ENCODE measurements around the gene DYRK2. TPM values are rescaled to one million over a fixed set of nuclear protein-coding genes. Genes with fewer than 3 reads are reported as not detected.
A peak's percentile ranks its signal among the peaks of the same experiment; 100 is the strongest.

Gene DYRK2
- total RNA-seq, result 79.9 TPM

- peak; percentile 94 for DNase-seq
Measured at GRCh38 chr12:67648521-67649260, at the start of gene DYRK2. TSS of gene DYRK2 (plus strand) at chr12:67648745. CDS start at chr12:67649134, 389 bp downstream.

- no peak for DNase-seq
Measured at GRCh38 chr12:67599691-67600090, 48.9 kb upstream of the DYRK2 start.

- peak; percentile 40 for DNase-seq
Measured at GRCh38 chr12:67601126-67601525, 47.4 kb upstream of the DYRK2 start.

- no peak for DNase-seq
Measured at GRCh38 chr12:67609226-67609870, 39.2 kb upstream of the DYRK2 start.

DNA sequence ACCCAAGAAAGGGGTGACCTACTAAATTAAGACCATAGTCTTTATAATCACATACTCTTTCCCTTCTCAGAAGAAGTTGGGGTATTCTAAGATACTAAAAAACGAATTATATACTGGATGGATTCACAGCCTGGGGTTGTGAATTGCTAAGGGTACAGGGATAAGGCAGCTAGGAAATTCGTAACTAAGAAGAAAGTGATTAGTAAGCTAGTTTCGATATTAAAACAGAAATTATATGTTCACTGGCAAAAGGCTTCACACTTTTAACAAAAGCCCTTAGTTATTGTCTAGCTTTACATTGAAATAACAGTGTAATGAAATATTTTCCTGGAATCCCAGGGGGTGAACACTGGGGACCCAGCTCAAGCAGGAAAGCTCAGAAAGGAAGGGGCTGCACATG lies 35.5 kb upstream of the DYRK2 start:
- DNase-seq, result no peak

- no peak for DNase-seq
Measured at GRCh38 chr12:67617629-67618028, 30.9 kb upstream of the DYRK2 start.

- no peak for DNase-seq
Measured at GRCh38 chr12:67618303-67618702, 30.2 kb upstream of the DYRK2 start.

- DNase-seq, result no peak
Measured at GRCh38 chr12:67621112-67621511, 27.4 kb upstream of the DYRK2 start.

GRCh38 chr12:67621926-67622325 lies 26.6 kb upstream of the DYRK2 start:
- DNase-seq, result no peak

- no peak for DNase-seq
Measured at GRCh38 chr12:67623259-67623658, 25.3 kb upstream of the DYRK2 start.

DNA sequence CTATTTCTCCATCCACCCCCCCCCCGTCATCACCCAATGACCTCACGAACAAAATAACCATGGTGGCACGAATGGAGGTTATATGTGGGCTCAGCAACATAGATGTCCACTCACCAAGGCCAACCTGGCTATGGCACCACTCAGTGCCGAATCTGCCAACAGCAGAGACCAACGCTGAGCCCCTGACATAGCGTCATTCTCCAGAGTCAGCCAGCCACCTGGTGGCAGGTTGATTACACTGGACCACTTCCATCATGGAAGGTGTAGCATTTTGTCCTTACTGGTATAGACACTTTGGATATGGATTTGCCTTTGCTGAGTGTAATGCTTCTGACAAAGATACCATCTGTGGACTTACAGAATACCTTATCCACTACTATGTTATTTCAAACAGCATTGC lies 24.2 kb upstream of the DYRK2 start:
- no peak for DNase-seq

DNA sequence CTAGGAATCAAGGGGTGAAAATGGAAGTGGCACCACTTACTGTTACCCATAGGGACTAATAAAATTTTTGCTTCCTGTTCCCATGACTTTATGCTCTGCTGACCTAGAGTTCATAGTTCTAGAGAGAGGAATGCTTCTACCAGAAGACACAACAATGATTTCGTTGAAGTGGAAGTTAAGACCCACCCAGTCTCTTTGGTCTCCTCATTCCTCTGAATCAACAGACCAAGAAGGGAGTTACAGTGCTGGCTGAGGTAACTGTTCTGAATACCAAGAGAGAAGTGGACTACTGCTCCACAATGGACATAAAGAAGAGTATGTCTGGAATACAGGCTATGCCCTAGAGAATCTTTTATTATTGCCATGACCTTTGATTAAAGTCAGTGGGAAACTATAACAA lies 23.5 kb upstream of the DYRK2 start:
- no peak for DNase-seq

- DNase-seq, result no peak
Measured at GRCh38 chr12:67626156-67626555, 22.4 kb upstream of the DYRK2 start.

- no peak for DNase-seq
Measured at GRCh38 chr12:67630373-67631088, 18.0 kb upstream of the DYRK2 start.

DNA sequence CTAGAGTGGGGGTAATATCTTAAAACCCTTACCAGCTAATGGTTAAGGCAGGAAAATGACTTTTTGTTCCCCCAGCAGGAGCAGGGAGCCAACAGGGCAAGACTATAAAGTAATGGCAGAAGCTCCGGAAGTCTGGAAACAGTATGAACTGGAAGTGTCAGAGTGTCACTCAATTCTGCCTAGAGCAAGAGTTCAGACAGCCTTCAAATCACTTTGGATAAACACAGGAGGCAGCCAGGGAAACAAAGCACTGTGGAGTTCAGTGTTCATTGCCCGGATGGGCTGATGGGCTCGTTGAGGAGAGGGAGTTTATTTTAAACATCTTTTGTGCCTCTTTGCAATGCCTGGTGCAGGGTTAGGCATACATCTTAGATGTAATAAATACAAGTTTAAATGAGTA lies 16.5 kb upstream of the DYRK2 start:
- DNase-seq, result no peak

GRCh38 chr12:67633024-67633610 lies 15.4 kb upstream of the DYRK2 start:
- DNase-seq, result no peak

- DNase-seq, result peak; percentile 24
Measured at GRCh38 chr12:67633708-67634107, 14.8 kb upstream of the DYRK2 start.

DNA sequence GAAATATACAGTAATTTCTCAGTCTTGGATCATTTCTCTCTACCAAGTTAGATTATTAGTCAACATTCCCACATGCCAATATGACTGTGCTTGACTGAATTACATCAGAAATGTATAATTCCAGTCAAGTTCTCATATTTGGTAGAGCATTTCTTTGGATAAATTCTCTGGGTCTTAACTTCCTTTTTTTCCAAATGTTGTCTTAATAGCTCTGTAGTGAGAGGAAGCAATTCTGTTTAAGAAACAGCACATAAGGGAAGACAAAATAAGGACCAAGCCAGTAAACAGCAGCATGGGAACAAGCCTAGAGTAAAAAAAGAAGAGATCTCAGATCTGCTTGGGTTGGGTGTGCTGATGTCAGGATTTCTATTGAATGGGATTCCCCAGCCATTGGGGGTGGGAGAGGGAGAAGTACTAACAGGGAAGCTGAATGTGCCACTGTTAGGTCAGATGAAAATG lies 14.2 kb upstream of the DYRK2 start:
- DNase-seq, result no peak

DNA sequence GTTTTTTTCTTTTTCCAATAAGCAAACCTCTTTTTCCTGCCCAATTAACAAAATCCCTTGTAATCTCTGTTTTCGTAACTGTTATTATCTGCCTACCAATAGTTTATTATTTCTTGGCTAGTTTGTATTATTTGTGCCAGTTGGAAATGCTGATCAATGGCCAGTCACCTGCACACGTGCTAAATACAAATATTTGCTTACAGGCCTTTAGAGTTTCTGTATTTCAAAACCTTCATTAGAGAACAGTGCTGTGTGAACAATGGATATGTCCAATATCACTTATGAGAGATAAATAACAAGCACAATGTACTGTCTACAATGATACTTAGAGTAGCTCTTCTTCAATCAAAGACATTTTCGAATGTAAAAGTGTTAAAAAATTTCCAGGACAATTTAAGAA lies 10.8 kb upstream of the DYRK2 start:
- no peak for DNase-seq

DNA sequence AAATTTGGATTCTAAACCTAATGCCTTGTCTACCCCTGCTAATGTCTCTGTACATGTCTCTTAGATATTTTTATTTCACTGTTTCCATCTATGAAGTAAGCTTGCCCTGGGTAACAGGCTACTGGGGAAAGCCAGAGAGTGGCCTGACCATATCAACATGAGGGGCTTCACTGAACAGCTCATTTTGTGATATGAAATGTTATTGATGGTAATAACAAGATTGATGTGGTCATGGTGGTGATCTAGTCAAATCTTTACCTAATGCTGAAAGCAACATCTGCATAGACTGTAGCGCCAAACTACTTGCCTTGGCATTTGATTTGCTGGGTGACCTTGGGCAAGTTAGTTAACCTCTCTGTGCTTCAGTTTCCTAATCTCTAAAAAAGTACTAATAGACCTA lies 9.9 kb upstream of the DYRK2 start:
- DNase-seq, result no peak

GRCh38 chr12:67640863-67641262 lies 7.7 kb upstream of the DYRK2 start:
- DNase-seq, result peak; percentile 33

DNA sequence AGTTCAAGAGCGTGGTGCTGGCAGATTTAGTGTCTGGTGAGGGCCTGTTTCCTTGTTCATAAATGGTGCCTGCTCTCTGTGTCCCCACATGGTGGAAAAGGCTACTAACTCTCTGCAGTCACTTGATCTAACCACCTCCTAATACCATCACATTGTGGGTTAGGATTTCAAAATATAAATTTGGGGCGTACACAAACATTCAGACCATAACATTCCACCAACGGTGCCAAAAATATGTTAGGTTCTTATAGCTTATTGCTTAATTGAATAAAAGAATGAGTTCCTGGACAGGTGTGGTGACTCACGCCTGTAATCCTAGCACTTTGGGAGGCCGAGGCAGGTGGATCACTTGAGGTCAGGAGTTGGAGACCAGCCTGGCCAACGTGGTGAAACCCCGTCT lies 3.4 kb upstream of the DYRK2 start:
- no peak for DNase-seq

- no peak for DNase-seq
Measured at GRCh38 chr12:67645601-67646000, 2.9 kb upstream of the DYRK2 start.

Measured in tongue (tissue), 2 donors.